GM12892 (cell line): ENCODE measurements around the gene VPS33A.

Experiments
- POLR2A ChIP-seq: IDR thresholded peaks from 2 replicates; pipeline ENCODE4 v1.6.1; 2011; ENCODE audit warnings: low read depth, low read length, control low read depth
- POLR2AphosphoS5 ChIP-seq: IDR thresholded peaks from 2 replicates; pipeline ENCODE4 v1.6.1; 2011; ENCODE audit warnings: low read depth, low read length, control low read depth

DNA sequence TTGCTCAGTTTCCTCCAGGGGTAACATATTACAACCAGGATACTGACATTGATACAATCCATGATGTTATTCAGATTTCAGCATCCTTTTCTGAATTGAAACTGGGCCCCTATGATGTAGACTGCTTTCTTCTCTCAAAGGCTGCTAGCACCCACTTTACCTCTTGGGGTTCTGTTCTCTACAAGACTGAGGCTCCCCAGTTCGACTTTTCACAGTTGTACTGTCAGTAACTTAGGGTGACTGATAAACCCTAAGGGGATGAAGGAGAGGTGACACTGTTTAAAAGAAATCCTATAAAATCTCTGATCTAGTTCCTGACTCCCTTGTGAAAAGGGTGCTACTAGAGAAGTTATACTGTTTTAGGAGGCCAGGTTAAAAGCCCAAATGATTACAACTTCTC is 818 bp downstream of the VPS33A start:
- no peak for TF ChIP-seq POLR2A
- no peak for TF ChIP-seq POLR2AphosphoS5
